GM23248 (cell line): ENCODE results near the gene PCK2. TPM values are rescaled to one million over a fixed set of nuclear protein-coding genes. Genes with fewer than 3 reads are reported as not detected.
A peak's percentile ranks its signal among the peaks of the same experiment; 100 is the strongest.

ENCODE experiments used
- DNase-seq: peaks from one replicate; pipeline ENCODE4 v3.0.0-alpha.2; 2015
- H2AFZ ChIP-seq: fragments of 200-600 bp; sonication (generic); 2 replicates; pipeline ENCODE4 v1.6.1; 2016; ENCODE audit warnings: antibody characterized with exemption
- H3F3A ChIP-seq: fragments of 200-600 bp; sonication (generic); 2 replicates; pipeline ENCODE4 v1.6.1; 2016; ENCODE audit warnings: mild to moderate bottlenecking, antibody characterized with exemption, mixed run types; ENCODE audit not compliant: insufficient read depth
- H3K27ac ChIP-seq: fragments of 200-600 bp; sonication (generic); 2 replicates; pipeline ENCODE4 v1.5.1; 2016; ENCODE audit warnings: mild to moderate bottlenecking
- H3K27me3 ChIP-seq: fragments of 200-600 bp; sonication (generic); replicated peaks from 2 replicates; pipeline ENCODE4 v1.6.1; 2016; ENCODE audit warnings: mild to moderate bottlenecking; ENCODE audit not compliant: insufficient read depth
- H3K36me3 ChIP-seq: fragments of 200-600 bp; sonication (generic); 2 replicates; pipeline ENCODE4 v1.6.1; 2016; ENCODE audit warnings: low read depth, mild to moderate bottlenecking
- H3K4me1 ChIP-seq: fragments of 200-600 bp; sonication (generic); 2 replicates; pipeline ENCODE4 v1.6.1; 2016; ENCODE audit warnings: mild to moderate bottlenecking; ENCODE audit not compliant: insufficient read depth
- H3K4me2 ChIP-seq: fragments of 200-600 bp; sonication (generic); one replicate; pipeline ENCODE4 v1.6.1; 2016; ENCODE audit warnings: mild to moderate bottlenecking; ENCODE audit not compliant: unreplicated experiment
- H3K4me3 ChIP-seq: fragments of 200-600 bp; sonication (generic); 2 replicates; pipeline ENCODE4 v1.5.1; 2016; ENCODE audit warnings: mild to moderate bottlenecking
- H3K79me2 ChIP-seq: fragments of 200-600 bp; sonication (generic); 2 replicates; pipeline ENCODE4 v1.6.1; 2016; ENCODE audit warnings: mild to moderate bottlenecking; ENCODE audit not compliant: insufficient read depth
- H3K9ac ChIP-seq: fragments of 200-600 bp; sonication (generic); 2 replicates; pipeline ENCODE4 v1.6.1; 2016; ENCODE audit warnings: mild to moderate bottlenecking
- H3K9me2 ChIP-seq: fragments of 200-600 bp; sonication (generic); 2 replicates; pipeline ENCODE4 v1.6.1; 2016; ENCODE audit warnings: mixed run types, mild to moderate bottlenecking, moderate library complexity; ENCODE audit not compliant: insufficient read depth
- H3K9me3 ChIP-seq: fragments of 200-600 bp; sonication (generic); one replicate; pipeline ENCODE4 v1.6.1; 2017; ENCODE audit warnings: low read depth
- H4K20me1 ChIP-seq: fragments of 200-600 bp; sonication (generic); 2 replicates; pipeline ENCODE4 v1.6.0; 2016; ENCODE audit not compliant: insufficient read depth
- EZH2 ChIP-seq: fragments of 200-600 bp; sonication (generic); IDR thresholded peaks from 2 replicates; pipeline ENCODE4 v1.6.1; 2018; ENCODE audit warnings: antibody characterized with exemption, mild to moderate bottlenecking; ENCODE audit not compliant: insufficient read depth, poor library complexity, severe bottlenecking
- EZH2phosphoT487 ChIP-seq: fragments of 200-600 bp; sonication (generic); IDR thresholded peaks from 2 replicates; pipeline ENCODE4 v1.6.1; 2018; ENCODE audit warnings: antibody characterized with exemption, moderate library complexity, mild to moderate bottlenecking, low read depth; ENCODE audit not compliant: insufficient read depth
- WGBS, 2 experiments: methylation state at CpG; one replicate each; pipeline ENCODE4 v1.1.6; 2015 to 2017; ENCODE audit warnings: low lambda C conversion rate in 2 of 2, low coverage in 1 of 2; ENCODE audit errors: missing lambda C conversion rate in 2 of 2; 5-methylcytosine and 5-hydroxymethylcytosine counted together
- in situ Hi-C: fragments of 300-500 bp; cut with MboI; formaldehyde crosslinking; loops from 2 replicates; pipeline ENCODE4 v1.15.0; 2020
- polyA plus RNA-seq: library from polyadenylated mRNA; unstranded; fragments of >200 nt; fragmentation: Nextera tagmentation; extraction: Ambion mirVana; gene quantifications from 2 replicates; pipeline ENCODE4 v1.2.1, GENCODE V29; 2016
- total RNA-seq: library from RNA; depleted of rRNA; stranded (reverse); fragments of >200 nt; shearing (Covaris generic); gene quantifications from 2 replicates; pipeline ENCODE4 v1.2.3, GENCODE V29; 2014

The PCK2 gene
- total and polyA plus RNA-seq, 2 experiments from 2014 or later: 84.3 to 148 TPM

DNA sequence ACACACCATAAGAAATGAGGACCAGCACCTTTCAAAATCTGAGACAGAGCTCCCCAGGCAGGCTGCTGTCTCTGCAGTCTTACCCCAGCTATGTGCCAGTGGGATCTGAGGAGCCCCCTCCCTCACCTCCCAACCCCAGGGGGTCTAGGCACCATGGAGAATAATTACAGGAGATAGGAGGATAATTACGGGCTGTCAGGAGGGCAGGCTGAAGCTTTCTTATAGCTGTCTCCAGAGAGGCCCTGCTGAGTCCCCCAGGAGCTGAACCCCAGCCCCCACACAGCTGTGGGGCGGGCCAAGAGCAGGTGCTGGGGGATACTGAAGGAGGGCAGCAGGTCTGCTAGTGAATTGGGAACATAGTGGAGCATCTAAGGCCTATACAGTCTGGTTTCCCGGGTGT is 16.0 kb upstream of the PCK2 start:
- Histone ChIP-seq H3K9ac (no peak overlapping the region), H3K27ac (no peak overlapping the region), H2AFZ (no peak overlapping the region), H3K9me2 (no peaks in the 10 kb centered on the region), H3F3A (no peaks in the 10 kb centered on the region), H3K36me3 (no peaks in the 10 kb centered on the region), H3K4me3 (no peak overlapping the region), H4K20me1 (no peaks in the 10 kb centered on the region), H3K27me3 (peaks cover 12% of the 10 kb centered on the region; the same call in 1 of the 2 replicates), H3K79me2 (no peaks in the 10 kb centered on the region), H3K4me2 (no peak overlapping the region), H3K4me1 (no peaks in the 10 kb centered on the region), H3K9me3 (no peaks in the 10 kb centered on the region)
- in situ Hi-C loops: no loop called here
- DNase-seq: no peak
- TF ChIP-seq EZH2phosphoT487: no peak
- no peak for TF ChIP-seq EZH2
- WGBS, 2 experiments: 47 to 63% methylated on average over 3 of the region's 3 CpGs

- in situ Hi-C loops: no loop called here
- DNase-seq: no peak
- 80 to 85% methylated on average over 9 of the region's 9 CpGs for WGBS, 2 experiments
- TF ChIP-seq EZH2phosphoT487: no peak
- TF ChIP-seq EZH2: no peak
- H2AFZ ChIP-seq: no peak overlapping the region
- H3F3A ChIP-seq: no peaks in the 10 kb centered on the region
- peaks cover 14% of the 10 kb centered on the region; the same call in 1 of the 2 replicates for H3K27me3 ChIP-seq
- H3K36me3 ChIP-seq: no peaks in the 10 kb centered on the region
- H3K9me3 ChIP-seq: no peaks in the 10 kb centered on the region
- no peaks in the 10 kb centered on the region for H3K4me1 ChIP-seq
- no peak overlapping the region for H3K27ac ChIP-seq
- H3K9me2 ChIP-seq: no peaks in the 10 kb centered on the region
- no peaks in the 10 kb centered on the region for H4K20me1 ChIP-seq
- no peak overlapping the region for H3K9ac ChIP-seq
- H3K4me3 ChIP-seq: no peak overlapping the region
- no peak overlapping the region for H3K4me2 ChIP-seq
- H3K79me2 ChIP-seq: no peaks in the 10 kb centered on the region
Measured at GRCh38 chr14:24079491-24080141, 14.5 kb upstream of the PCK2 start.

- Histone ChIP-seq H3K4me2 (no peak overlapping the region), H3K9ac (no peak overlapping the region), H3K27me3 (peaks cover 14% of the 10 kb centered on the region; the same call in 1 of the 2 replicates), H3K9me2 (no peaks in the 10 kb centered on the region), H3F3A (no peaks in the 10 kb centered on the region), H3K9me3 (no peaks in the 10 kb centered on the region), H3K27ac (no peak overlapping the region), H2AFZ (no peak overlapping the region), H4K20me1 (no peaks in the 10 kb centered on the region), H3K36me3 (no peaks in the 10 kb centered on the region), H3K4me3 (no peak overlapping the region), H3K4me1 (no peaks in the 10 kb centered on the region), H3K79me2 (no peaks in the 10 kb centered on the region)
- in situ Hi-C loops: no loop called here
- DNase-seq: no peak
- WGBS, 2 experiments: 72 to 76% methylated on average over 6 of the region's 6 CpGs
- no peak for TF ChIP-seq EZH2
- no peak for TF ChIP-seq EZH2phosphoT487
Measured at GRCh38 chr14:24080142-24080530, 14.0 kb upstream of the PCK2 start.

- Histone ChIP-seq H3K79me2 (no peaks in the 10 kb centered on the region), H2AFZ (peak overlapping the region; percentile 81), H3K27ac (no peak overlapping the region), H4K20me1 (no peaks in the 10 kb centered on the region), H3F3A (no peaks in the 10 kb centered on the region), H3K4me1 (no peaks in the 10 kb centered on the region), H3K9me3 (no peaks in the 10 kb centered on the region), H3K4me3 (peak overlapping the region; percentile 78), H3K9me2 (no peaks in the 10 kb centered on the region), H3K4me2 (peak overlapping the region; percentile 84), H3K9ac (peak overlapping the region; percentile 23), H3K36me3 (no peaks in the 10 kb centered on the region), H3K27me3 (peaks cover 14% of the 10 kb centered on the region; the same call in 1 of the 2 replicates)
- in situ Hi-C loops: no loop called here
- 2 to 3% methylated on average over 65 of the region's 74 CpGs for WGBS, 2 experiments
- peak; percentile 61 for DNase-seq
- TF ChIP-seq EZH2phosphoT487 (no peak), EZH2 (no peak)
Measured at GRCh38 chr14:24080888-24081738, 13.0 kb upstream of the PCK2 start.
